Measurements from ENCODE around the gene VSTM2L. TPM values are rescaled to one million over a fixed set of nuclear protein-coding genes. Genes with fewer than 3 reads are reported as not detected.

The VSTM2L gene
- total and polyA plus RNA-seq, 2 of the 13 experiments (the other 11 are each of a cell fraction or from before 2014, with no cell fraction given), result not detected

- no peak for TF ChIP-seq ZNF841 (CRISPR knock-in tag; IDR thresholded peaks at IDR 0.05; ENCODE audit: borderline replicate concordance)
- TF ChIP-seq PTBP1 (IDR thresholded peaks at IDR 0.05; ENCODE audit: low read depth, low read length, poor library complexity, severe bottlenecking), result no peak
- TF ChIP-seq ZNF318 (CRISPR knock-in tag; IDR thresholded peaks at IDR 0.05), result no peak
- TF ChIP-seq CREB1 (IDR thresholded peaks at IDR 0.05), result no peak
- TF ChIP-seq CREB1 (CRISPR knock-in tag; IDR thresholded peaks at IDR 0.05), result no peak
- no peak for TF ChIP-seq ZNF562 (CRISPR knock-in tag; IDR thresholded peaks at IDR 0.05; ENCODE audit: borderline replicate concordance)
- TF ChIP-seq HOMEZ (CRISPR knock-in tag; IDR thresholded peaks at IDR 0.05; ENCODE audit: low read depth), result no peak
- no peak for TF ChIP-seq KDM5A (IDR thresholded peaks at IDR 0.05; ENCODE audit: borderline replicate concordance, low read length)
- TF ChIP-seq HMG20B (CRISPR knock-in tag; conservative IDR thresholded peaks at IDR 0.05), result no peak
- no peak for TF ChIP-seq DMTF1 (CRISPR knock-in tag; IDR thresholded peaks at IDR 0.05)
- TF ChIP-seq ZEB1 (IDR thresholded peaks at IDR 0.05; ENCODE audit: insufficient replicate concordance, low read depth), result no peak
- no peak for TF ChIP-seq TAF1 (CRISPR knock-in tag; IDR thresholded peaks at IDR 0.05)
- no peak for TF ChIP-seq DPF2 (CRISPR knock-in tag; IDR thresholded peaks at IDR 0.05; ENCODE audit: borderline replicate concordance, low read depth)
- TF ChIP-seq ATF3 (CRISPR knock-in tag; IDR thresholded peaks at IDR 0.05), result no peak
- TF ChIP-seq KDM5B (CRISPR knock-in tag; IDR thresholded peaks at IDR 0.05; ENCODE audit: borderline replicate concordance), result peak; percentile 67; the same call in 1 of the 2 replicates
- no peak for TF ChIP-seq CENPBD1 (CRISPR knock-in tag; IDR thresholded peaks at IDR 0.05; ENCODE audit: borderline replicate concordance, low read depth)
Measured at GRCh38 chr20:37881601-37882343, 21.2 kb upstream of the VSTM2L start (continued).

All from HepG2 (cell line).